Measurements from ENCODE around the gene SORCS2.

SORCS2 gene

GRCh38 chr4:7762376-7763030, 570.2 kb downstream of the SORCS2 start:
- no peak for DNase-seq (ENCODE audit: low read depth)
- no peak for TF ChIP-seq MAX (IDR thresholded peaks at IDR 0.05; ENCODE audit: low read depth, low read length)
- no peak for TF ChIP-seq CTCF (IDR thresholded peaks at IDR 0.05; ENCODE audit: low read depth, low read length)
- TF ChIP-seq MYC (IDR thresholded peaks at IDR 0.05; ENCODE audit: low read depth, low read length): no peak
- no peak for TF ChIP-seq POLR2A (IDR thresholded peaks at IDR 0.05; ENCODE audit: extremely low read depth, insufficient read length)
- no peak overlapping the region for H3K4me3 ChIP-seq (ENCODE audit: low read depth, low read length)

- DNase-seq (ENCODE audit: low read depth): no peak
- no peak for TF ChIP-seq POLR2A (IDR thresholded peaks at IDR 0.05; ENCODE audit: extremely low read depth, insufficient read length)
- TF ChIP-seq MAX (IDR thresholded peaks at IDR 0.05; ENCODE audit: low read depth, low read length): no peak
- TF ChIP-seq CTCF (IDR thresholded peaks at IDR 0.05; ENCODE audit: low read depth, low read length): no peak
- no peak for TF ChIP-seq MYC (IDR thresholded peaks at IDR 0.05; ENCODE audit: low read depth, low read length)
- no peak overlapping the region for H3K4me3 ChIP-seq (ENCODE audit: low read depth, low read length)
Observed at GRCh38 chr4:7763106-7763505, 570.8 kb downstream of the SORCS2 start.

DNA sequence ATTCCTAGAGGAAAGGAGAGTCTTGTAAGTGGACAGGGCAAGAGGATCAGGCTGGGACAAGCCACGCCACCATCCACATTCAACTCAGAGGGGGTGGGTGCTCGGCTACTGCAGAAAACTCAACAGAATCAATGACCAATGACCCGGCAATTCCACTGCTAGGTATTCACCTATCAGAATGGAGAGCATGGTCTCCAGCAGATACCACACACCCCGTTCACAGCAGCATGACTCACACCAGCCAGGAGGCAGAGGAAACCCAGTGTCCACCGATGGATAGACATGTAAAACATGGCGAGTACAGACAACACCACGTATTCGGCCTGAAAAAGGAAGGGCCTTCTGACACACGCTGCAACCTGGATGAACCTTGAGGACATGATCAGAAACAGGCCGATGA, 571.5 kb downstream of the SORCS2 start:
- DNase-seq (ENCODE audit: low read depth): no peak
- H3K4me3 ChIP-seq (ENCODE audit: low read depth, low read length): no peak overlapping the region
- TF ChIP-seq POLR2A (IDR thresholded peaks at IDR 0.05; ENCODE audit: extremely low read depth, insufficient read length) (no peak), CTCF (IDR thresholded peaks at IDR 0.05; ENCODE audit: low read depth, low read length) (no peak), MYC (IDR thresholded peaks at IDR 0.05; ENCODE audit: low read depth, low read length) (no peak), MAX (IDR thresholded peaks at IDR 0.05; ENCODE audit: low read depth, low read length) (no peak)

DNA sequence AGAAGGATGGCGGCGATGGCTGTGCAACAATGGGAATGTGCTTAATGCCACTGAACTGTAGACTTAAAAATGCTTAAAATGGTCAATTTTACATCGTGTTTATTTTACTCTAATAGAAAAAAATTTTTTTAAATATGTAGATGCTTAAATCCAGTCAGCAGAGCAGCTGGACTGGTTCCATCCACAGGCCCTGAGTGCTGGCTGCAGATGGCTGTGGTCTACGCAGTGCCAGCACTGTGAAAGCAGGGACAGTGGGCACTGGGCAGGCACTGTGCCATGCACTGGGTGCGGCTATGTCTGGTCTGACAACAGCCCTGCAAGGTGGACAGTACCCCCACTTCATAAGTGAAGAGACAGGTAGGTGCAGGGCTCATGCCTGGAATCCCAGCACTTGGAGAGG, 572.1 kb downstream of the SORCS2 start:
- H3K4me3 ChIP-seq (ENCODE audit: low read depth, low read length): no peak overlapping the region
- TF ChIP-seq MYC (IDR thresholded peaks at IDR 0.05; ENCODE audit: low read depth, low read length) (no peak), CTCF (IDR thresholded peaks at IDR 0.05; ENCODE audit: low read depth, low read length) (no peak), MAX (IDR thresholded peaks at IDR 0.05; ENCODE audit: low read depth, low read length) (no peak), POLR2A (IDR thresholded peaks at IDR 0.05; ENCODE audit: extremely low read depth, insufficient read length) (no peak)
- no peak for DNase-seq (ENCODE audit: low read depth)

- H3K4me3 ChIP-seq (ENCODE audit: low read depth, low read length): no peak overlapping the region
- no peak for TF ChIP-seq POLR2A (IDR thresholded peaks at IDR 0.05; ENCODE audit: extremely low read depth, insufficient read length)
- no peak for TF ChIP-seq MAX (IDR thresholded peaks at IDR 0.05; ENCODE audit: low read depth, low read length)
- no peak for TF ChIP-seq CTCF (IDR thresholded peaks at IDR 0.05; ENCODE audit: low read depth, low read length)
- TF ChIP-seq MYC (IDR thresholded peaks at IDR 0.05; ENCODE audit: low read depth, low read length): no peak
- no peak for DNase-seq (ENCODE audit: low read depth)
Observed at GRCh38 chr4:7765666-7766065, 573.3 kb downstream of the SORCS2 start.
